H1 (cell line): ENCODE data around the gene RGS7BP. TPM values are rescaled to one million over a fixed set of nuclear protein-coding genes. Genes with fewer than 3 reads are reported as not detected.

Source experiments
- CTCF ChIA-PET: fragments of 300-600 bp; sonication (Branson Sonifier 250); formaldehyde crosslinking; loops from one replicate; lab custom pipeline; 2021; ENCODE audit not compliant: partially characterized antibody; lab: Charles Lee
- POLR2A ChIA-PET: fragments of 300-600 bp; sonication (Branson Sonifier 250); formaldehyde crosslinking; loops from one replicate; lab custom pipeline; 2021; ENCODE audit warnings: inconsistent platforms; ENCODE audit not compliant: partially characterized antibody; lab: Charles Lee
- DNase-seq, 2 experiments: peaks; one replicate each; pipeline versions ENCODE4 v3.0.0 to v3.0.0-alpha.2; 2010 to 2022; ENCODE audit warnings: low spot score in 2 of 2, low read depth in 1 of 2, mixed read lengths in 1 of 2
- FAIRE-seq: peaks from 2 replicates; lab custom pipeline; 2011; peaks lifted over from hg19 to GRCh38; lab: Jason Lieb, UNC
- H2AFZ ChIP-seq: 2 replicates; pipeline ENCODE4 v1.8.1; 2012; ENCODE audit warnings: low read length, inconsistent platforms
- H2AK5ac ChIP-seq: 2 replicates; pipeline ENCODE4 v1.6.1; 2013; ENCODE audit warnings: low read depth, low read length
- H2BK120ac ChIP-seq: replicated peaks from 2 replicates; pipeline ENCODE3; 2013; ENCODE audit warnings: low read depth, low read length, inconsistent platforms
- H2BK12ac ChIP-seq: 2 replicates; pipeline ENCODE4 v1.6.1; 2013; ENCODE audit warnings: low read depth, low read length
- H2BK15ac ChIP-seq: 2 replicates; pipeline ENCODE4 v1.6.1; 2013; ENCODE audit warnings: low read length
- H2BK20ac ChIP-seq: 2 replicates; pipeline ENCODE4 v1.6.1; 2013; ENCODE audit warnings: low read length
- H2BK5ac ChIP-seq: 2 replicates; pipeline ENCODE4 v1.6.1; 2013; ENCODE audit warnings: low read depth, low read length
- H3K14ac ChIP-seq: 2 replicates; pipeline ENCODE4 v1.6.1; 2013; ENCODE audit warnings: inconsistent platforms; ENCODE audit not compliant: insufficient read length
- H3K18ac ChIP-seq: 2 replicates; pipeline ENCODE4 v1.6.1; 2013; ENCODE audit warnings: low read length; ENCODE audit errors: extremely low read depth
- H3K23ac ChIP-seq: 2 replicates; pipeline ENCODE4 v1.6.1; 2013; ENCODE audit warnings: inconsistent platforms; ENCODE audit not compliant: insufficient read length
- H3K23me2 ChIP-seq: 2 replicates; pipeline ENCODE4 v1.6.1; 2013; ENCODE audit warnings: low read depth, low read length
- H3K27ac ChIP-seq: 2 replicates; pipeline ENCODE4 v1.6.1; 2011; ENCODE audit warnings: low read depth, low read length, inconsistent platforms
- H3K27me3 ChIP-seq, 4 experiments: replicated peaks in 1 of 4; 1 replicate in 1 of 4; 2 replicates in 3 of 4; pipeline versions ENCODE4 v1.6.1 to v1.8.1; 2011 to 2013; ENCODE audit warnings: low read length in 3 of 4, mild to moderate bottlenecking in 3 of 4, inconsistent platforms in 2 of 4, mixed read lengths in 2 of 4, moderate library complexity in 1 of 4; ENCODE audit not compliant: control insufficient read depth in 3 of 4, insufficient read depth in 3 of 4; ENCODE audit errors: extremely low read depth in 1 of 4
- H3K36me3 ChIP-seq, 4 experiments: 2 replicates each; pipeline versions ENCODE4 v1.6.1 to v1.8.1; 2011 to 2013; ENCODE audit warnings: mild to moderate bottlenecking in 4 of 4, low read length in 3 of 4, moderate library complexity in 2 of 4, control low read depth in 1 of 4, inconsistent platforms in 1 of 4; ENCODE audit not compliant: insufficient read depth in 4 of 4, control insufficient read depth in 2 of 4
- H3K4ac ChIP-seq: replicated peaks from 2 replicates; pipeline ENCODE3; 2013; ENCODE audit warnings: low read length, low read depth, mixed read lengths, inconsistent platforms; ENCODE audit not compliant: insufficient read length
- H3K4me1 ChIP-seq, 4 experiments: replicated peaks in 1 of 4; 1 replicate in 1 of 4; 2 replicates in 3 of 4; pipeline versions ENCODE4 v1.6.1 to v1.8.1; 2011 to 2013; ENCODE audit warnings: low read length in 3 of 4, inconsistent platforms in 2 of 4, mixed read lengths in 1 of 4; ENCODE audit not compliant: insufficient read depth in 4 of 4, control insufficient read depth in 3 of 4
- H3K4me2 ChIP-seq, 2 experiments: 2 replicates each; pipeline versions ENCODE4 v1.6.1 to v1.8.1; 2011 to 2013; ENCODE audit warnings: low read depth in 2 of 2, low read length in 2 of 2, control low read depth in 1 of 2, inconsistent platforms in 1 of 2, mild to moderate bottlenecking in 1 of 2; ENCODE audit not compliant: insufficient read depth in 1 of 2
- H3K4me3 ChIP-seq, 4 experiments: fragments of 200-600, 300-600 bp in 1 of 4; sonication (generic), shearing (Covaris generic), sonication (Bioruptor Twin) in 1 of 4; 2 replicates each; pipeline versions ENCODE4 v1.5.1 to v1.8.1; 2011 to 2016; ENCODE audit warnings: low read length in 4 of 4, low read depth in 3 of 4, control low read depth in 2 of 4, inconsistent platforms in 2 of 4, mild to moderate bottlenecking in 2 of 4, mixed read lengths in 1 of 4, moderate library complexity in 1 of 4; ENCODE audit not compliant: insufficient read depth in 2 of 4; ENCODE audit errors: extremely low read depth in 1 of 4
- H3K56ac ChIP-seq: replicated peaks from 2 replicates; pipeline ENCODE3; 2013; ENCODE audit warnings: low read depth, mild to moderate bottlenecking, mixed read lengths, low read length, inconsistent platforms; ENCODE audit not compliant: insufficient read length
- H3K79me1 ChIP-seq: 2 replicates; pipeline ENCODE4 v1.6.1; 2013; ENCODE audit warnings: low read depth, low read length, control low read depth
- H3K79me2 ChIP-seq, 2 experiments: 2 replicates each; pipeline versions ENCODE4 v1.6.1 to v1.8.1; 2012 to 2013; ENCODE audit warnings: low read length in 2 of 2, mild to moderate bottlenecking in 2 of 2, inconsistent platforms in 1 of 2; ENCODE audit not compliant: insufficient read depth in 2 of 2, control insufficient read depth in 1 of 2
- H3K9ac ChIP-seq, 4 experiments: replicated peaks in 1 of 4; 1 replicate in 1 of 4; 2 replicates in 3 of 4; pipeline versions ENCODE4 v1.6.1 to v1.8.1; 2011 to 2013; ENCODE audit warnings: low read depth in 3 of 4, low read length in 3 of 4, control low read depth in 2 of 4, mild to moderate bottlenecking in 2 of 4, moderate library complexity in 2 of 4, inconsistent platforms in 1 of 4; ENCODE audit errors: extremely low read depth in 1 of 4
- H3K9me3 ChIP-seq, 2 experiments: 2 replicates each; pipeline versions ENCODE4 v1.6.1 to v1.8.1; 2012 to 2013; ENCODE audit warnings: mild to moderate bottlenecking in 2 of 2, moderate library complexity in 2 of 2, control low read depth in 1 of 2, inconsistent platforms in 1 of 2, low read depth in 1 of 2, low read length in 1 of 2, mixed read lengths in 1 of 2; ENCODE audit not compliant: insufficient read depth in 2 of 2
- H4K20me1 ChIP-seq, 2 experiments: replicated peaks in 1 of 2; 2 replicates each; pipeline versions ENCODE3 to v1.8.1; 2011 to 2013; ENCODE audit warnings: inconsistent platforms in 2 of 2, low read length in 2 of 2, mild to moderate bottlenecking in 1 of 2; ENCODE audit not compliant: insufficient read depth in 2 of 2, control insufficient read depth in 1 of 2
- H4K5ac ChIP-seq: 2 replicates; pipeline ENCODE4 v1.6.1; 2013; ENCODE audit warnings: low read length, low read depth, mixed read lengths, inconsistent platforms; ENCODE audit not compliant: insufficient read length
- H4K8ac ChIP-seq: 2 replicates; pipeline ENCODE4 v1.8.0; 2013; ENCODE audit warnings: mild to moderate bottlenecking, moderate library complexity, low read length, inconsistent platforms; ENCODE audit not compliant: insufficient read depth; ENCODE audit errors: extremely low read depth
- H4K91ac ChIP-seq: replicated peaks from 2 replicates; pipeline ENCODE3; 2013; ENCODE audit warnings: low read length, mixed read lengths, inconsistent platforms; ENCODE audit not compliant: insufficient read length
- CREB1 ChIP-seq: IDR thresholded peaks from 2 replicates; pipeline ENCODE4 v1.6.1; 2012; ENCODE audit warnings: inconsistent platforms
- JUND ChIP-seq: IDR thresholded peaks from 2 replicates; pipeline ENCODE4 v1.6.1; 2011; ENCODE audit warnings: mild to moderate bottlenecking, improper control_type of control experiment, low read length
- RNF2 ChIP-seq: fragments of 200-900, 300-1000 bp; sonication (generic); IDR thresholded peaks from 2 replicates; pipeline ENCODE4 v1.7.1; 2016; ENCODE audit warnings: borderline replicate concordance, low read depth, mild to moderate bottlenecking, antibody characterized with exemption, low read length; ENCODE audit not compliant: poor library complexity, severe bottlenecking; ENCODE audit errors: missing control alignments
- SAP30 ChIP-seq: fragments of 300-600 bp; sonication (generic); IDR thresholded peaks from 2 replicates; pipeline ENCODE4 v1.7.1; 2012; ENCODE audit warnings: low read length, moderate library complexity, mild to moderate bottlenecking, inconsistent platforms; ENCODE audit not compliant: insufficient read depth, insufficient replicate concordance
- WGBS, 2 experiments: shearing (Covaris generic) in 1 of 2; methylation state at CpG; one replicate each; pipeline versions ENCODE4 v1.1.6 to v1.1.7; 2013 to 2015; ENCODE audit warnings: low lambda C conversion rate in 2 of 2, mixed read lengths in 2 of 2, inconsistent platforms in 1 of 2, low coverage in 1 of 2, missing lambda C conversion rate in 1 of 2; ENCODE audit not compliant: insufficient replicate concordance in 2 of 2, insufficient coverage in 1 of 2, insufficient read length in 1 of 2; ENCODE audit errors: extremely low coverage in 1 of 2, missing lambda C conversion rate in 1 of 2; 5-methylcytosine and 5-hydroxymethylcytosine counted together
- polyA plus RNA-seq, 7 experiments: library from polyadenylated mRNA; depleted of rRNA in 3 of 7; stranded (reverse) in 5 of 7; unstranded in 2 of 7; fragments of >200 nt in 5 of 7; fragments of 200-250 nt in 2 of 7; gene quantifications; 1 replicate in 5 of 7; 2 replicates in 1 of 7; 4 replicates in 1 of 7; pipeline versions ENCODE4 v1.2.1 to v1.2.3, GENCODE V29; 2011 to 2013; ENCODE audit warnings: missing spikeins in 2 of 7, mixed read lengths in 2 of 7
- total RNA-seq: library from RNA; stranded (reverse); fragmentation: NEBNext Ultra II Directional; extraction: Animal tissue kit (Norgen Biotek cat#: 25700); gene quantifications from 2 replicates; pipeline ENCODE4 v1.2.1, GENCODE V29; 2021

The RGS7BP gene
- total and polyA plus RNA-seq, 2 of the 8 experiments (the other 6 are each of a cell fraction or from before 2014, with no cell fraction given) = 0.65 to 2.3 TPM

GRCh38 chr5:64622991-64623390, 117.2 kb downstream of the RGS7BP start:
- H2BK12ac ChIP-seq = no peak overlapping the region
- H3K4ac ChIP-seq = no peak overlapping the region
- H4K91ac ChIP-seq = no peak overlapping the region
- no peak for DNase-seq
- H3K27me3 ChIP-seq = no peaks in the 10 kb centered on the region; a peak in 1 of 7 replicates
- no peaks in the 10 kb centered on the region for H3K23me2 ChIP-seq
- 88% methylated on average over 2 of the region's 2 CpGs; no CpG with 5 or more reads in 1 of the 2 experiments for WGBS, 2 experiments
- no peak overlapping the region for H2AK5ac ChIP-seq
- H3K4me2 ChIP-seq = no peak overlapping the region
- H2BK15ac ChIP-seq = no peak overlapping the region
- H2BK20ac ChIP-seq = no peak overlapping the region
- H3K18ac ChIP-seq = no peak overlapping the region
- no peaks in the 10 kb centered on the region for H3K9me3 ChIP-seq
- no peak overlapping the region for H2BK5ac ChIP-seq
- no peak overlapping the region for H3K56ac ChIP-seq
- no peak overlapping the region for H2BK120ac ChIP-seq
- no peak overlapping the region for H4K8ac ChIP-seq
- H3K4me1 ChIP-seq = no peaks in the 10 kb centered on the region
- H4K20me1 ChIP-seq = no peaks in the 10 kb centered on the region
- no peak for FAIRE-seq
- no peak overlapping the region for H3K9ac ChIP-seq
- no peak overlapping the region for H3K23ac ChIP-seq
- TF ChIP-seq CREB1 = no peak
- TF ChIP-seq SAP30 = no peak
- TF ChIP-seq JUND = no peak
- TF ChIP-seq RNF2 = no peak
- TF ChIP-seq, all 59 proteins: peak for 0
- Histone ChIP-seq H4K5ac (no peak overlapping the region), H3K79me1 (no peaks in the 10 kb centered on the region), H2AFZ (no peak overlapping the region), H3K36me3 (no peaks in the 10 kb centered on the region), H3K14ac (no peak overlapping the region), H3K27ac (no peak overlapping the region), H3K79me2 (no peaks in the 10 kb centered on the region), H3K4me3 (no peak overlapping the region)
- POLR2A ChIA-PET = no interaction called here
- CTCF ChIA-PET = interaction anchor here (0.6 to 3.1 kb wide), 6 partner anchors 11 to 648 kb away, joined by 3 to 21 read pairs (median 6); no protein-coding TSS in a partner anchor
